Gastroesophageal sphincter (tissue), 3 donors: ENCODE measurements around the gene AHNAK2.

Experiments used
- EP300 ChIP-seq: sonication (generic); formaldehyde crosslinking; IDR thresholded peaks from one replicate; pipeline ENCODE4 v1.6.1; 2017; ENCODE audit warnings: antibody characterized with exemption, mild to moderate bottlenecking
- POLR2A ChIP-seq, 2 donors: fragments of 450-650 bp; IDR thresholded peaks; one replicate each; pipeline ENCODE4 v1.6.1; 2017; ENCODE audit warnings: antibody characterized with exemption in 2 of 2, mild to moderate bottlenecking in 2 of 2, moderate library complexity in 1 of 2
- POLR2AphosphoS5 ChIP-seq: sonication (generic); formaldehyde crosslinking; IDR thresholded peaks from one replicate; pipeline ENCODE4 v1.6.1; 2017; ENCODE audit warnings: antibody characterized with exemption
- TF ChIP-seq, protein P1 (sequence below), 4 experiments: fragments of 200-600 bp in 2 of 4; fragments of 450-650 bp in 2 of 4; sonication (generic) in 1 of 4; IDR thresholded peaks; one replicate each; pipeline ENCODE4 v1.5.1; 2017 to 2019; ENCODE audit warnings: antibody characterized with exemption in 4 of 4, mild to moderate bottlenecking in 2 of 4, moderate library complexity in 2 of 4

DNA sequence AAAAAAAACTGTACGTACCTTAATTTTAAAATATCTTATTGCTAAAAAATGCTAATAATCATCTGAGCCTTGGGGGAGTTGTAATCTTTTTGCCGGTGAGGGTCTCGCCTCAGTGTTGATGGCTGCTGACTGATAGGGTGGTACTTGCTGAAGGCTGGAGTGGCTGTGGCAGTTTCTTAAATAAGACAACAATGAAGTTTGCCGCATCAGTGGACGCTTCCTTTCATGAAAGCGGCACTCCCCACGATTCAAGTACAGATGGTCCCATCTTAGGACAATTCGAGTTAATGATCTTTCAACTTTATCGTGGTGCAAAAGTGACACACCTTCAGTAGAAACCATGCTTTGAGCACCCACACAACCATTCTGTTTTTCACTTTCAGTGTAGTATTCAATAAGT, 61.1 kb downstream of the AHNAK2 start:
- TF ChIP-seq, protein P1, sequence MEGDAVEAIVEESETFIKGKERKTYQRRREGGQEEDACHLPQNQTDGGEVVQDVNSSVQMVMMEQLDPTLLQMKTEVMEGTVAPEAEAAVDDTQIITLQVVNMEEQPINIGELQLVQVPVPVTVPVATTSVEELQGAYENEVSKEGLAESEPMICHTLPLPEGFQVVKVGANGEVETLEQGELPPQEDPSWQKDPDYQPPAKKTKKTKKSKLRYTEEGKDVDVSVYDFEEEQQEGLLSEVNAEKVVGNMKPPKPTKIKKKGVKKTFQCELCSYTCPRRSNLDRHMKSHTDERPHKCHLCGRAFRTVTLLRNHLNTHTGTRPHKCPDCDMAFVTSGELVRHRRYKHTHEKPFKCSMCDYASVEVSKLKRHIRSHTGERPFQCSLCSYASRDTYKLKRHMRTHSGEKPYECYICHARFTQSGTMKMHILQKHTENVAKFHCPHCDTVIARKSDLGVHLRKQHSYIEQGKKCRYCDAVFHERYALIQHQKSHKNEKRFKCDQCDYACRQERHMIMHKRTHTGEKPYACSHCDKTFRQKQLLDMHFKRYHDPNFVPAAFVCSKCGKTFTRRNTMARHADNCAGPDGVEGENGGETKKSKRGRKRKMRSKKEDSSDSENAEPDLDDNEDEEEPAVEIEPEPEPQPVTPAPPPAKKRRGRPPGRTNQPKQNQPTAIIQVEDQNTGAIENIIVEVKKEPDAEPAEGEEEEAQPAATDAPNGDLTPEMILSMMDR (IDR thresholded peaks at IDR 0.05): no peak
- TF ChIP-seq POLR2AphosphoS5: no peak
- no peak for TF ChIP-seq POLR2A (IDR thresholded peaks at IDR 0.05)
- TF ChIP-seq EP300: no peak
